KBM-7 (cell line): ENCODE results near the gene SEC24D.
A peak's percentile ranks its signal among the peaks of the same experiment; 100 is the strongest.

ENCODE experiments used
- DNase-seq: peaks from one replicate; pipeline ENCODE4 v3.0.0-alpha.2; 2015
- in situ Hi-C: fragments of 300-500 bp; cut with MboI; formaldehyde crosslinking; loops from 2 replicates; pipeline ENCODE4 v1.14.3; 2020; ENCODE audit warnings: low sequenced_read_pairs, low pct_unique_long_range_greater_than_20kb, mixed read lengths

The SEC24D gene

DNA sequence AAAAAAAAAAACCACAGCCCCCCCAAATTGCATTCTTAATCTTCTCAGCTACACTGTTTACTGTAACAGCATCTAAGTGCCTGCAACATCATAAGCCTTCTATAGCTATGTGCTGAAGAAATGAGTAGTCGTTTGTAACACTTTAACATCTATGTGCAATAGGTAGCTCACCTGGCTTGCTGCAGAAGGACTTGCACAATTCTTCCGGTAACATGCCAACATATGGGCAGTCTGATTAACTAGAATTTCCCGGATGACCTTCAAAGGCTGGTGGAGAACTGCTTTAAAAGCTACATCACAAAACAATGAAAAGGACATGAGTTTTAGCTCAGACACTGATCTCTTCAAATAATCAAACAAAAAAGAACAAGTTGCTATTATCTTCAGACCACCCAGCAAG lies 97.8 kb downstream of the SEC24D start:
- DNase-seq = no peak
- in situ Hi-C loops = no loop called here

DNA sequence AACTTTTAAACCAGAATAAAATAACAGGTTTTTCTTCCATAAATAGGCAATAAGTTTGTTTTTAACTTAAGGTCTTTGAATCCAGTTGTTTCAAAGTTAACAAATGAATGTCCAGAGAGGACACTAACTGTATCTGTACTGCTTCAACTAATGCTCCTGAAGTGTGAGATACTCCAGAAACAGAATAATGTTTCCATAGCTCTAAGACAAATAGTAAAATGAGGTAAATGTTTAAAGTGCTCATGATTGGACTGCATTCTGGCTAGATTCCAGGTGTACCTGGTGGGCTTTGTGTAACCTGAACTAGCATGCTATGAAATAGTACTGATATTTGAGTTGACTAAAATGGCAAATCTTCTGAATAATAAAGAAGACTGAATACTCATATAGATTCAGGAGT lies 99.0 kb downstream of the SEC24D start:
- in situ Hi-C loops = no loop called here
- no peak for DNase-seq

DNA sequence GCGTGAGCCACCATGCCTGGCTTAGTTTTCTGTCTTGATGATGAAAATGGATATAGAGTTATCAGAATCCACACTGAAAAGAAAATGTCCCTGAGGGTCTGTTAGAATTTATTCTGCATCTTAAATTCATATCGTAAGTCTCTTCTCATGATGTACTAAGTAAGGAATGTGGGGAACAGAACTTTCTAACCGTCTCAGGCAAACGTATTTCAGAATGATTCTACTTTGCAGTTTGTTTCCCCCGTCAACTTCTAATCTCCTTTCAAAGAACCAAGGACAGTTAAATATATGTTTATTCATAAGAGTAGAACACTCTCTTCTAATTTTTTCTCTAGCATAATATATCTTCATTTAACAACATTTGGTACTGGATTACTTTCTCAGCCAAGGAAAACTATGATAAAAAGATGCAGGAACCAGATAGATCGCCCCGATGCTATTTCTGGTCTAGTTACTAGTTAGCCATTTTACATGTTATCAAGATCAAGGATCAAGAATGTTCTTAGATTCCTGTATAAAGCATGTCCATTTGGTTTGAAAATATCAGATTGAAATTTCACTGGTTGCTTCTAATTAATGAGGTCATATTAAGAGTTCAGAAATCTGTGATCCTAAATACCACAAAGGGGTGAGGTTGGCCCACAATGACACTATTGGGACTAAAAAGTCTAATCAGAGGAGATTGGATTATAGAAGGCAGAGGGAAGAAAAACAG lies 101.3 kb downstream of the SEC24D start:
- in situ Hi-C loops = no loop called here
- DNase-seq = no peak

DNA sequence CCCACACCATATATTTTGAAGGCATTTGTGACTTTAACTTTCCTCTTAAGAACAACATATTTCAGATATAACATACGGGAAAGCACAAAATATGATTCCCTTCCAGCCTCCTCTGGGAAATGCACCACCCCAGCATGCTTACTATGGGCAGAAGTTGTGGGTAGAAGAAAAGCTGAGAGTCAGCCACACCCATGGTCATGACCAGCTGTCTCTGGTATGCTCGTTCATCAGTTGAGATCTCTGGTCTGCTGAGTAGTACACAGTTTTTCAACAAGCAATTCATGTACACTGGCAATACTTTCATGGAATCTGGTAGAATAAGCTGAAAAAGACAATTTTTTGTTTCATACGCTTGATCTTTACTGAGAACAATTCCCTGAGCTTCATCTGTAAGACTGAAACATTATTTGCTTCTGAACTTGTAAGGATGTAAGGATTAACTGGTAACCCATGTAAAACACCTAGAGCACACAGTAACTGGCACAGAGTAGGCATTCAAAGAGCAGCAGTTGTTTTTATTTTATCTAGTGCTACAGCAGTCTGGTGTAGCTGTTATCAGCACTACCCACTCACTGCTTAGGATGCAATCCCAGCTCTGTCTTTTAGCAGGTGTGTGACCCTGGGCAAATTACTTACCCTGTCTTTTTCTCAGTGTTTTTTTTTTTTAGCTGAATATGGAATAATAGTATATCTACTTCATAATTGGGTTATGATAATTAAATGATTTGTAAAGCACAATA lies 103.2 kb downstream of the SEC24D start:
- in situ Hi-C loops = no loop called here
- DNase-seq = no peak

DNA sequence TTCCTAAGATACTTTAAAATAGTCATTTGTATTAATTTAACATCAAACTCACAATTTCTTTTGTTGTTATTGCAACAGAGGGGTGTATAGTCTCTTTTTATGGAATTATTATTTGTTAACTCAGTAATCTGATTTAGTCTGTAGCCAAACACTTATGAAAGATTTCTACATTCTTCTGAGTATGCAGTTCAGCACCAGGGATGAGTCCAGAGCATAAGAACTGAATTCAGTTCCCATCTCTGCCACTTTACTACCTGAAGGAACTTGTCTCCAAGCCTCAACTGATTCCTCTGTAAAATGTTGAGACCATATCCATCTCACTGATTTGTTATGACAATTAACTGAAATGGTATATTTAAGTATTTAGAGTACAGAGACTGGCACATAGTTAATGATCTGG lies 105.2 kb downstream of the SEC24D start:
- in situ Hi-C loops = no loop called here
- no peak for DNase-seq

DNA sequence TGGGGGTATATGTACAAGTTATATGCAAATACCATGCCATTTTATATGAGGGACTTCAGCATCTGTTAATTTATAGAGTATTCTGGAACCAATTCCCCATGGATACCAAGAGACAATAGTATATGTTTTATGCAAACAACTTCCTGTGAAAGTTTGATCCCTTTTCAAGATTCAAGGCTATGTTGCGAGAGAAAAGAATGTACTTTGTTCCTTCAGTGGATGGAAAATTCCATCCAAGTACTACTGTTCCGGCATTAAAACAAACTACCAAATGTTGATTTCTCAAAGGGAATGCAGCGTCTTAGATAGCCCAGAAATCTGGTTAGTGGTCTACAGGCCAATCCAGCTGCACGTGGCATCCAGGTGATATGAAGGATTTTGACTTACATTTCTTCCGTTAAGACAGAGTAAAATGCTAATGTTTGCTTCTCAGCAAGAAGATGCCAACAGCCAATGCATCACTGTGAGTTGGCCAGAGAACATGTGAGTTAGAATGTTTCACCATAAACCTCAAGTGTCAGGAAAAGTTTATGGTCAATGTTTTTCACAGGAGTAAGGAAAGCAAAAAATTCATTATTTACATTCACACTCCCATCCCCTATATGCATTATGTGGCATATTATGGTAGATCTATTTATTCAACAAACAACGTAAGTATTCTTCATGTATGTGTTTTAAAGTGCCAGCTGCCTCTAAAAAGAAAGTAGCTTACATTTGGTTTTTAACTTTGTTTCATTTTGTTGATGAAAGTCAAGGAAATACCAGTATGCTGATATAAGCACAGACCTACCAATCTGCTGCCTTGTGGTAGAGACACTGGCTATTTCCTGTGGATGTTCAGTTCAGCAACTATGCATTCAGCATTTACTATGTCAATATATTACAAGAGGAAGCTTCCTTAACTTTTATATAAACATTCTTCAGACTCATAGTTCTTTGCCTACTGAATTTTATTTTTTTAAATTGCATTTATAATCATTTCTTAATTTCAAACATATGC lies 106.3 kb downstream of the SEC24D start:
- in situ Hi-C loops = no loop called here
- DNase-seq = no peak

DNA sequence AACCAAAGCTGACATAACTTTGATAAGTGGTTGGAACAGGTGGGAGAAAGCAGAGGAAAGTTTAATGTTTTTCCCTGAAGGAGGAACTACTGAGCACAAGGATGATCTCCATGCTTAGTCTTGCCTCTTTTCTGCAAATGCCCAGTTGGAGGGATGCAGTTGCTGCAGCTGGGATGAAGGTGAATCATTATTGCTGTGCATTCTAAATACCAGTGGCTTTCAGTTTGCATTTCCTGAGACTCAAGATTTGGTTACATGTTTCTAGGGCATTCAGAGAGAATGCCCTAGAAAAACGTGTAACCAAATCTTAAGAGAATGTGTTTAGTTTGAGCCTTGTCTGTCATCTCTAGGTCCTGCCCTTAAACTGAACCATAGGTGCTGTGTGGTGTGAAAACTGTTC lies 108.6 kb downstream of the SEC24D start:
- in situ Hi-C loops = no loop called here
- no peak for DNase-seq

DNA sequence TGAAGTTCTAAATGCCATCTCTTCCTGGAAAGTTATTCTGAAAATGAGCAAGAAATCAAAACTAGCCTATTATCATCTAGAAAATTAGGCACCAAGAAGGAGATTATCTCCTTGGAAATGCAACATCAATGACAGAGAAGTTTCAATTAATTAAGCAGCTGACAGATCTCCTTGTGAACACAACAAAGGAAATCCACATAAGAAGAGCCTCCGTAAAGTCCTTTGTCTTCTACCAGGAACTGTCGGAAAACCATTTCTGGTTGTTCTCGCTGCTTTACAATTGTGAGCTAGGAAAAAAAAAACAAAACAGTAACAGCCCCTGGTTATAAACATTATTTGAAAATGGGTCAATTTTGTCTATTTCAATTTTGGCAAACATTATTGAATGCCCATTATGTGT lies 112.6 kb downstream of the SEC24D start:
- DNase-seq = no peak
- in situ Hi-C loops = no loop called here

DNA sequence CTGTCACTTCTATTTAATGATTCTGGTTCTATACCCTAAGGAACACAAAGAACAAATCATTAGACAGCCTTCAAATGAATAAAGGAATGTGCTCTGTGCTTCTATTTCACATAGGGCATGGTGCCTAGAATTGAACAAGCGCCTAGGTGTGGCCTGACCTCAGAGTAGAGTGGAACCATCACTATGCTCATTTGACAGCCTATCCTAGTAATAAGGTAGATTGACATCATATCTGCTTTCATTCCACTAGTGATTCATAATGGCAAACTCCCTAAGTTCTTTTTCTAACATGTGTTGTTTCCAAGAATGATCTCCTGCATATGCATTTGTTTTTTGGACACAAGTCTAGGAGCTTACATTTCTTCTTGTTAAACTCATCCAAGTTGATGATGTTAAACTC lies 114.2 kb downstream of the SEC24D start:
- DNase-seq = no peak
- in situ Hi-C loops = no loop called here

DNA sequence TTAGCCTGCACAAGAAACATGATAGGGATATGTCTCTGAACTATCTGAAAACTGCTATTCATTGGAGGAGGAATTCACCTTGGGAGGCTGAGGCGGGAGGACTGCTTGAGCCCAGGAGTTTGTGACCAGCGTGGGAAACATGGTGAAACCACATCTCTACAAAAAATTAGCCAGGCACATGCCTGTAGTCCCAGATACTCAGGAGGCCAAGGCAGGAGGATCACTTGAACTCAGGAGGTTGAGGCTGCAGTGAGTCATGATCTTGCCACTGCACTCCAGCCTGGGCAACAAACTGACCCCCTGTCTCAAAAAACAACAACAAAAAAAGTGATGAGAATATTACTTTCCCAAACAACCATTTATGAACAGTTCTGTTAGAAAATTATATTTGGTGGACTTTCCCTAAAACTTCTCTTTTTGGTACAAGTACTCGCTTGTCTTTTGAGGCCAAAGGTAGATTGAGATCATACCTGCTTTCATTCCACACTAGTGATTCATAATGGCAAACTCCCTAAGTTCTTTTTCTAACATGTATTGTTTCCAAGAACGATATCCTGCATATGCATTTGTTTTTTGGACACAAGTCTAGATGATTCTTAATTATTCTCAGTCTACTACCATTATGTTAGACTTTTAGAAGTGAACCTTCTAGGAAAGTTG lies 117.3 kb downstream of the SEC24D start:
- in situ Hi-C loops = no loop called here
- no peak for DNase-seq

DNA sequence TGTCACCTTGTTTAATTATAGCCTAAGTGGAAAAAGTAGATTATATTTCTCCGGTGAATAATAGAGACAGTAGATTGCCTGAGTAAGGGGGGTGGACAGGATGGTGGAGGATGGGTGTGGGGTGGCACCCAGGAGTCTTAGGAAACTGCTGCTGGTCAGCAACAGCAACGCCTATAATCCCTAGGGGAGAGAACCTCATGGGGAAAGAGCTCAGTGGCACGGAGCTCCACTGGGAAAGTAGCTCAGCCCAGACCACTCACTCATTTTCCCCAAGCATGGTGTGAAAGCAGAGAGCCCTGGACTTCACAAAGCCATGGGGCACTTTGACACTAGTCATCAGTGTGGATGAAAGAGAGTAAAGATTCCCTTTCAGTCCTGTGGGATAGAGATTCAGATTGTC lies 119.6 kb downstream of the SEC24D start:
- in situ Hi-C loops = no loop called here
- DNase-seq = no peak

DNA sequence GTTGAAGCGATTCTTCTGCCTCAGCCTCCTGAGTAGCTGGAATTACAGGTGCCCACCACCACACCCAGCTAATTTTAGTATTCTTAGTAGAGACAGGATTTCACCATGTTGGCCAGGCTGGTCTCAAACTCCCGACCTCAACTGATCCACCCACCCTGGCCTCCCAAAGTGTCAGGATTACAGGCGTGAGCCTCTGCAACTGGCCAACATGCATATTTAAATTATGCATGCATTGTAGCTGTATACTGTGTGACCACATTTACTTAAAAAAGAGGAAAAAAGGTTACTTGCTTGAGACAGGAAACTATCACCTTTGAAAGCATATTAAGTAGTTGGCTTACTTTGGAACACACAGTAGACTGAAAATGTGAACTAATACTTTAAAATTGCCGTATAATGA lies 121.2 kb downstream of the SEC24D start:
- DNase-seq = no peak
- in situ Hi-C loops = no loop called here

DNA sequence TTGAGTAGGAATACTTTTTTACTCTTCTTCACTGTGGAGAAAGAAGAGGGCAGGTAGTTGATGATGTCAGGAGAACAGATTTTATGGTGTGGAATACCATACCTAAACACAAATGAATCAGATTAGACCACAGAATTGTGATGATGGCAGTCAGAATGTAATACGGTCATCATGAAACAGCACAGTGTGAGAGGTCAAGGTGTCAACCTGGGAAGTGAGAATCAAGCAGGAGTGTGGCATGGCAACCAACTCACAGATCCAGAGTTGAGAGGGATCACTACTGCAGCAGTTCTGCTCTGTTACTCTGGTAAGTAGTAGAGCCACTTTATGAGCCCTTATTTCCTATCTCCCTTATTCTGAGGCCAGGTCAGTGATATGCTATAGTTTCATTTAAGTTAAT lies 123.1 kb downstream of the SEC24D start:
- in situ Hi-C loops = no loop called here
- no peak for DNase-seq

DNA sequence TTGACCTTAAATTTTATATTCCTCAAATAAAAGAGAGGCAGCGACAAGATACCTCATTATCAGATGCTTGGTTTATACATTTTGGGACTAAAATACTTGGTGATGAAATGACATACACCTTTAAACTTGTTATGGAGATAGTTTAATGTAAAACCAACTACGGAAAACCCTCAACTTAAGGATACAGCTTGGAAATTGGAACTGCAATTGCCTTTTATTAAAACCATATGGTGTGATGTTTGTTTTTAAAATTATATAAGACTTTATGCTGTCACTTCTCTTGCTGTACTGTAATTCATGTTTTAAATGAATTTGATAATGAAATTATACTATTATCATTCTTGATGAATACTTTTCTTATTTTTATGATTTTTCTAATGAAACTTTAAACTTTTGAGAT lies 124.9 kb downstream of the SEC24D start:
- in situ Hi-C loops = no loop called here
- no peak for DNase-seq

DNA sequence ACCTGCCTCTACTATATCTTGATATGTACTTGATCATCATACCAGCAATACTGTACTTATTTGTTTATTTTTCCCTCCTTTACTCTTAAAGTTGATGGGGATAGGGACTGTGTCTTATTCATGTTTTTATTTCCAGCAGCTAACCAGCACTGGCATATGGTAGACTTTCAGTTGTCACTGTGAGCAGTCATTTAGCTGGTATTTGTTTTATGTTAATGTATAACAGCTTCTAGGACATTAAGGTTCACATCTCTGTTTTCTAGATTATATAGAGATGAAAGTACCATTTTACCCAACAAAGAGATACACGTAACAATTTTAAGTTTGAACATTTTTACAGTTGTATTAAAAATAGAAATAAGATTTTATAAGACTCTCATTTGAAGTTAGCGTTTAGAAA lies 132.8 kb downstream of the SEC24D start:
- in situ Hi-C loops = no loop called here
- DNase-seq = no peak

DNA sequence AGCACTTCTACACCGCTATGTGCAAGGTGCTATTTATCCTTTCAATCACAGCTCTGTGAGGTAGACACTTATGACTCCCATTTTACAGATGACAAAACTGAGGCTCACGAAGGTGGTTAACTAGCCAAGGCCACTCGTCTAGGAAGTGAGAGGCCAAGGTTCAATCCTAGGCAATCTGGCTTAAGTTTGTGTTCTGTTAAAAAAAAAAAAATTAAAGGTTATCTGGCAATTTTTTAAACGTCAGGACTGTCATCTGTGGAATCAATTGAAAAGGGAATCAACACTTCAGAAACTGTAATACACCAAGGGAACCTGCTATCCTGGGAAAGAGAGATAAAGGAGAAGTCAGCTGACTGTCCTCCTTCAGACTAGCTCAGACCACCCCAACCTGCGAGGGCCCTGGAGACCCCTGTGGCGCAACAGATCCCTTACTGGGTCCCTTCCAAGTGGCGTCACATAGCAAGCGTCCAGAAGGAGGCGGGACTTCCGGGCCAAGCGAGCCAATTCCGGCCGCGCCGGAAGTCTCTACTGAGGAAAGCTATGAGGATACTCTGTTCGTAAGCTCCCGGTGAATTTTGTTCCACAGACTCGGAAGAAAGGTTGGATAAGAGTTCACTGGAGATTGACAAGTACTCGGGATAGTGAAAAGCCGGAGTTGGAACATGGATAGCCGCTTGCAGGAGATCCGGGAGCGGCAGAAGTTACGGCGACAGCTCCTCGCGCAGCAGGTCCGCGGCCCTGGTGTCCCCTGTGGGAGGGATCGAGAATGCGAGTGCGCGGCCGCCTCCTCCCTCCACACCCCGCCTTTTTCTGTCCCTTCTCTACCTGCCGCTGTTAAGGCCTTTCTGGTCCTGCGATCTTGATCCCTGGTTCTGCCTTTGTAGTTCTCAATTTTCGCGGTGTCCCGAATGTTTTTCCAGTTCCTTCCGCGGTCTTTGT lies 150.8 kb downstream of the SEC24D start, which contains the start of gene METTL14:
Gene METTL14, plus strand, starts transcription at position 520 of the 939 bp plus-strand sequence. Its CDS starts 143 bp downstream, at position 663.
- peak; percentile 95 for DNase-seq
- in situ Hi-C loops = no loop called here

DNA sequence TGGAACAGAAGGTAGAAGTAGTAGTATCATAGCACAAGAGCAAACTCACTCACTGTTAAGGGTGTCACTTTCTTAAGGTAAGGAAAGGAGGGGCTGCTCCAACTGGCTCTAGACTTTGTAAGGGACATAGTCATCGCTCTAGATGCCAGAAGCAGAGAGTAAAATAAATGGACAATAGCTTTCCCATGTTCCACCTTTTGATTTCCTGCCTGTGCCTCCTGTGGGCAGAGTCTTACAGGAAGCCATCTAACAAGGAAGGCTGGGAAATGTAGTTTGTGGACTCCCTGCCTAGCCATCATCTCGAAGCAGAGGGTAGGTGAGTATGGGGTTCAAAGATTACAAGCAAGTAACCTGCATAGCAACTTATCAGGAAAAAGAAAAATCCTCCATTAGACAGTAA lies 152.4 kb downstream of the SEC24D start:
- peak; percentile 63 for DNase-seq
- in situ Hi-C loops = no loop called here

DNA sequence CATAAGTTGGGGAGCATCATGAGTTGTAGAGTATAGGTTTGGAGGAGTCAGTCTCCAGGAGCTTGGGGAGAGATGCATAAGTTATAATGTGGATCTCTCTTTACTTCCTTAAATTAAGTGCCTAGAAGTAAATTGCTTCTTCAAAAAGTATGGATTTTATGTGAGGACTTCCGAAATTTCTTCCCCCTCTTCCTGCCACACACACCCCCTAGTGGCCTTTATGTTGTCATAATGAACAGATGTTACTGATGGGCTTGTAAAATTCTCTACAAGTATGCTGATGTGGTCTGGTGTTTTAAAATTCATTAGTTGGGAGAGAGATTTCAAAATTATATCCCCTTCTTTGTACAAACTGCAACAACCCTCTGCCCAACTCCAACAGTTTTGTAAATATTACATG lies 153.0 kb downstream of the SEC24D start:
- peak; percentile 74 for DNase-seq

More for the DNA sequence above, 153.0 kb downstream of the SEC24D start:
- in situ Hi-C loops = no loop called here
